ENCODE results near the gene TSPAN32.

Gene TSPAN32

DNA sequence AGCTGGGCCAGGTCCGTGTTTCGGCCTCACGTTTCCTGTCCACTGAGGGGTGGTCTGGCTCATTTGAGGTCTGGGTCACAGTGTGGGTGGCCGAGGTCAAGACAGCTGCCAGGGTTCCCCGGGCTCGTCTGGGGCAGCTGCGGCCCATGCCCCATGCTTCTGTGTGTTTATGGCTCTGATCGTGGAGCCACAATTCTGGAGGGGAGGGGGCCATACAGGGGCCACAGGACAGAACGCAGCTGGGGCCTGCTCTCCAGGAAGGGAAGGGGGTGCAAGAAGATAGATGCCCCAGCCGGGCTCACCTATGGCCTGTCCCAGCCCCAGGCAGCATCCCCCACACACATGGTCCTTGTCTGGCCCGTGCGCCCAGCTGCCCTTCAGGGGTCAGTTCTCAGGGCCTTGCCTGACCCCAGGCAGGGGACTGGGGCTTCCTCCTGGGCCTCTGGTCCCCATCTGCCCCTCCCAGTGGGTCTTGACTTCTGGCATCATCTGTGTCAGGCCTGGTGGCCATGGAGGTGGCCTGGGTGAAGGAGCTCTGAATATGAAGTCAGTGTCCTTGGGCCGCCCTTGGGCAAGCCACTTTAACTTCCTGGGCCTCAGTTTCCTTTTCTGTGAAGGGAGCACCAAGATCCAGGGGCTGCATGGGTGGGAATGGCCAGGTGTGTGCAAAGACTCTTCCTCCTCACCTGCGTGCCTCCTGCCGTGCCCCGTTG lies 8.4 kb downstream of the TSPAN32 start:
- ChIA-PET POLR2A (interaction anchor here (1.2 kb wide), 1 partner anchor 67 kb away, joined by 5 read pairs; no protein-coding TSS in a partner anchor), CTCF (interaction anchor here (0.7 to 17.1 kb wide), 3 partner anchors 8 to 111 kb away, joined by 3 to 485 read pairs (median 3); partner anchors contain the start of gene CD81)
- TF ChIP-seq, protein P1, sequence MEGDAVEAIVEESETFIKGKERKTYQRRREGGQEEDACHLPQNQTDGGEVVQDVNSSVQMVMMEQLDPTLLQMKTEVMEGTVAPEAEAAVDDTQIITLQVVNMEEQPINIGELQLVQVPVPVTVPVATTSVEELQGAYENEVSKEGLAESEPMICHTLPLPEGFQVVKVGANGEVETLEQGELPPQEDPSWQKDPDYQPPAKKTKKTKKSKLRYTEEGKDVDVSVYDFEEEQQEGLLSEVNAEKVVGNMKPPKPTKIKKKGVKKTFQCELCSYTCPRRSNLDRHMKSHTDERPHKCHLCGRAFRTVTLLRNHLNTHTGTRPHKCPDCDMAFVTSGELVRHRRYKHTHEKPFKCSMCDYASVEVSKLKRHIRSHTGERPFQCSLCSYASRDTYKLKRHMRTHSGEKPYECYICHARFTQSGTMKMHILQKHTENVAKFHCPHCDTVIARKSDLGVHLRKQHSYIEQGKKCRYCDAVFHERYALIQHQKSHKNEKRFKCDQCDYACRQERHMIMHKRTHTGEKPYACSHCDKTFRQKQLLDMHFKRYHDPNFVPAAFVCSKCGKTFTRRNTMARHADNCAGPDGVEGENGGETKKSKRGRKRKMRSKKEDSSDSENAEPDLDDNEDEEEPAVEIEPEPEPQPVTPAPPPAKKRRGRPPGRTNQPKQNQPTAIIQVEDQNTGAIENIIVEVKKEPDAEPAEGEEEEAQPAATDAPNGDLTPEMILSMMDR (IDR thresholded peaks at IDR 0.05; ENCODE audit: control extremely low read depth, extremely low read depth, low read depth, missing control alignments), result no peak
- no peak for DNase-seq (ENCODE audit: extremely low spot score)

DNA sequence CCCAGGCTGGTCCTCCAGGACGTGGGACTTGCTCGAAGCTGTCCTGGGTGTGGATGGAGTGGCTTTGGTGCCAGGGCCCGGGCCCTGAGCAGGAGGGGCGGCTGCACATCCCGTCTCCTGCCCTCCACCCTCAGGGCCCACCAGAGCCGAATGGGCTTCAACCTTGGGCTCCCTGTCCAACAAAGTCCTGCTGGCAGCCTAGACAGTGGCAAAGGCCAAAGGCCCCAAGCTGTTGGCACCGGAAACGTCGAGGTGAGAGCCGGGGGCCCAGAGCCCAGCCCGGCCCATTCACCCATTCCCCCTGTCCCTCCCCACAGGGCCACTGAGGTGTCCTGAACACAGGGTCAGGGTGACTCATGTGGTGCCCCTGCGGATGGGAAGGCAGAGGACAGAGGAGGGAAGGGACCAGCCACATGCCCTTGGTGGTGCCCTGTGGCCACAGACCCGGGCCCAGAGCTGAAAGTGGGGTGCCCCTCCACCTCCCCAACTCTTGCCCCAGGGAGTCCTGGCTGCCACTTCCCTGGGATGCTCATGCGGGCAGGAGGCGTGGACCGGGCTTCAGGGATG lies 9.1 kb downstream of the TSPAN32 start:
- CTCF ChIA-PET, result interaction anchor here (0.6 to 17.1 kb wide), 3 partner anchors 10 to 110 kb away, joined by 3 to 485 read pairs (median 3); partner anchors contain the start of gene CD81
- POLR2A ChIA-PET, result interaction anchor here (1.2 kb wide), 1 partner anchor 66 kb away, joined by 5 read pairs; no protein-coding TSS in a partner anchor
- no peak for DNase-seq (ENCODE audit: extremely low spot score)
- TF ChIP-seq, protein P1 (IDR thresholded peaks at IDR 0.05; ENCODE audit: control extremely low read depth, extremely low read depth, low read depth, missing control alignments), result no peak

DNA sequence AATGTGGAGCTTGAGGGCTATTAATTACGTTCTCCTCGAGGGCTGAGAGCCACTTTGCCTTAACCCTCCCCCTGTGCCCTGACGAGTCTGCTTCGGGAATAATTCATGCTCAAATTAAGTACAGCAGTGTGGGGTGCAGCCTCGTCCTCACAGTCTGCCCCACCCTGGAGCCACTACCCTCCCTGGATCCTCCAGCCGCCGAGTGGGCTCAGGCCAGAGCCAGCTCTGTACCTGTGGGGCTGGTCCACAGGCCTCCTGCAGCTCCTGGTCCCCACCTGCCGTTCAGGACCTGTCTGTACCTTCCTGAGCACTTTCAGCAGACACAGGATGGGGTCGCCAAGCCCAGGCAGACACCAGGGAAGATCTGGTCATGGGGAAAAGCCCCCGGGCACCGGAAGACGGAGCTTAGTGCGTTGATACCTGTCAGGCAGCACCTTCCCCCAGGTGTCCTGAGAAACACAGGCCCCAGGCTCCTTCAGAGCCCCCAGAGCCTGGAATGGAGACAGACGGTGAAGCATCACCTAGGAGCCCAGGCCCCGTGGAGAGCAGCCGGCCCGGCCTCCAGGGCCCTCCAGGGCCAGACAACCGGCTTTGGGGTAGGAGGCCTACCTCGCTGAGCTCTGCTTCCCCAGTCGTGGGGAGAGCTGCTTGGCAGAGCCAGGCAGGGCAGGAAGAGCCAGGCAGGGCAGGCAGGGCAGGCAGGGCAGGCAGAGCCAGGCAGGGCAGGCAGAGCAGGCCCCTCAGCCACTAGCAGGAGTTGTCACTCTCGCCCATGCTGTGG lies 9.7 kb downstream of the TSPAN32 start:
- TF ChIP-seq, protein P1 (IDR thresholded peaks at IDR 0.05; ENCODE audit: control extremely low read depth, extremely low read depth, low read depth, missing control alignments), result no peak
- POLR2A ChIA-PET, result interaction anchor here (1.2 kb wide), 1 partner anchor 65 kb away, joined by 5 read pairs; no protein-coding TSS in a partner anchor
- CTCF ChIA-PET, result interaction anchor here (0.6 to 17.1 kb wide), 2 partner anchors 11 to 110 kb away, joined by 3 to 485 read pairs; no protein-coding TSS in a partner anchor
- DNase-seq (ENCODE audit: extremely low spot score), result no peak

DNA sequence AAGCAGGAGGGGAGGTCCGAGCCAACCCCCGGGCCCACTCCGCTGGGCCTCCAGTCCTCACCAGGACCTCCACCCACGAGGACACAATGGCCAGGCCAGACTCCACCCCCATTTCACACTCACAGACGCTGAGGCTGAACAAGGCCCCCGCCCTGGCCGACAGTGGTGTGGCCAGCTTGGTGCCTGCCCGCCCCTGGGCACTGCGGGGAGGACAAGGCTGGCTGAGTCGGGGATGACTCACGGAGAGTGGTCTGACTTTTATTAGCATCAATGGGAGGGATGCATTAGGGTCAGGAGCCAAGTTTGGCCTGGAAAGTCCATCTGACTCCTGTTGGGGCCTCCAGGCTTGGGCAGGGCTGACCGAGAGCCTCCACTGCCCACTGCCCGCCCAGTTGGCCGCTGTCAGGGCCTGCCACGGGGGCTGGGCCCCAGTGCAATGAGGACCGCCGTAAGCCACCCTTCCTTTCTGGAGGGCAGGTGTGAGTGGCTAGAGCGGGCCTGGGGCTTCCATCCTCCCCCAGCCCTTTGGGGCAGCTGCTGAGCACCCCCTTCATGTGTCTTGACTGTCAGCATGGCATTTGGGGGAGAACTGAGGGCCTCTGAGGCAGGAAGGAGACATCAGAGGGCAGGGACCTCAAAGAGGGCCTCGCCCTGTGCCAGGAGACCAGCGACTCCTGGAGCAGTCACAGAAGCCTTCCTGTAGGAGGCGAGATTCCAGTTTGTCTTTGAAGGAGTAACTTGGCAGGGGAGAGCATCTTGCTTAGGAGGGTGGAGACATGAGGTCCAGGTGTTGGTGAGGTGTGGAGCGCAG lies 10.6 kb downstream of the TSPAN32 start:
- TF ChIP-seq, protein P1 (IDR thresholded peaks at IDR 0.05; ENCODE audit: control extremely low read depth, extremely low read depth, low read depth, missing control alignments), result no peak
- DNase-seq (ENCODE audit: extremely low spot score), result no peak
- ChIA-PET POLR2A (no interaction called here), CTCF (interaction anchor here (17.1 kb wide), 1 partner anchor 109 kb away, joined by 485 read pairs; no protein-coding TSS in a partner anchor)

DNA sequence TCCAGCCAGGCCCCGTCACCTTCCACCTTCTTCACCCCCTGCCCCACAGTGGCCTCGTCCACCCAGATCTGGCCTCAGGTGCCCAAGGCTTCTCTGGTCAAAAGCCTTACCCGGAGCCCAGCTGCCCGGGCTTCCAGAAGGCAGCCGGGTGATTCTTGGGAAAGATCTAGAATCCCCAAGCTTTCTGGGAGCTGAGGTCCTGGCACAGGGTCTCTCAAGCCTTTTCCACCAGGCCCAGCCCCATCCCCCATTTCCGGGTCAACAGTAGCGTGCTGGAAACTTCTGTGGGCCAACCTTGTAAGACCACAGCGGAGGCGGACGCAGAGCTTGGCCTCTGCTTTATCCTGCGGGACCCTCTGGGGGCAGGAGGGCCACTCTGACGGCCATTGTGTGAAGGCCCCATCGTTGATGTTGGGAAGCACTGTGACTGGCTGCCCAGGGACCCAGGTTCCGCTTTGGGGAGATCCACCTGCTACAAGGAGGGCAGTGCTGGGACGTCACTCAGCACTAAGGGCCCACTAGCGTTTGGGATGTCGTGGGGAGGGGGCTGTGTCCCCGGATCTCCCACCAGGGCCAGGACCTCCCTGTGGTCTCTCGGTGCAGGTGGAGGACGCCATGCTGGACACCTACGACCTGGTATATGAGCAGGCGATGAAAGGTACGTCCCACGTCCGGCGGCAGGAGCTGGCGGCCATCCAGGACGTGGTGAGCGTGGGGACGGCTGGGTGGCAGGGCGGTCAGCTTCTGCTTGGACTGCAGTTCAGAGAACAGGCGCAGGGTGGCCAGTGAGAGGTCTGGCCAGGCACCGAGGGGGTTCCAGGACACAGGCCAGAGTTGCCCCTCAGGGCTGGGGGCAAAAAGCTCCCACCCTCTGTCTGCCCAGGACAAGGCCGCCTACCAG lies 11.5 kb downstream of the TSPAN32 start:
- CTCF ChIA-PET, result interaction anchor here (1.2 kb wide), 1 partner anchor 8 kb away, joined by 4 read pairs; no protein-coding TSS in a partner anchor
- no peak for DNase-seq (ENCODE audit: extremely low spot score)
- POLR2A ChIA-PET, result interaction anchor here (0.5 kb wide), 1 partner anchor 26 kb away, joined by 5 read pairs; no protein-coding TSS in a partner anchor
- TF ChIP-seq, protein P1 (IDR thresholded peaks at IDR 0.05; ENCODE audit: control extremely low read depth, extremely low read depth, low read depth, missing control alignments), result no peak

All from GM10248 (cell line).